ENCODE results near the gene CD34. TPM values are rescaled to one million over a fixed set of nuclear protein-coding genes. Genes with fewer than 3 reads are reported as not detected.

CD34 gene
- total and polyA plus RNA-seq, 2 donors (not counting 1 experiment from before 2014, with no cell fraction given), result under 0.01 to 0.51 TPM

- no peaks in the 10 kb centered on the region for H3K4me1 ChIP-seq (ENCODE audit: control insufficient read depth, extremely low read depth, insufficient read depth, low read length)
- H3K4me2 ChIP-seq (ENCODE audit: extremely low read depth, insufficient read depth, low read length), result no peak overlapping the region
- TF ChIP-seq EZH2 (IDR thresholded peaks at IDR 0.05; ENCODE audit: low read length, missing control alignments) (no peak), CTCF (conservative IDR thresholded peaks at IDR 0.05 in 1 of 2, IDR thresholded peaks at IDR 0.05 in 1 of 2; ENCODE audit: low read depth in 1 of 2, low read length in 2 of 2) (no peak)
- H3K9ac ChIP-seq (ENCODE audit: insufficient read depth, low read length), result no peak overlapping the region
- no peak overlapping the region for H2AFZ ChIP-seq (ENCODE audit: low read length)
- no peaks in the 10 kb centered on the region for H4K20me1 ChIP-seq (ENCODE audit: control insufficient read depth, extremely low read depth, insufficient read depth, low read length)
- H3K9me3 ChIP-seq (ENCODE audit: control insufficient read depth, insufficient read depth, low read depth, low read length), result no peaks in the 10 kb centered on the region
- H3K4me3 ChIP-seq (replicated peaks in 1 of 4; ENCODE audit: control extremely low read depth in 1 of 4, insufficient read depth in 1 of 4, low read depth in 3 of 4, low read length in 4 of 4), result no peak overlapping the region
- no peaks in the 10 kb centered on the region for H3K27me3 ChIP-seq (ENCODE audit: control insufficient read depth, insufficient read depth, low read length)
- no peaks in the 10 kb centered on the region for H3K36me3 ChIP-seq (ENCODE audit: control insufficient read depth, insufficient read depth, low read length)
- no peaks in the 10 kb centered on the region for H3K79me2 ChIP-seq (ENCODE audit: control insufficient read depth, insufficient read depth, low read length)
- no peak for DNase-seq (ENCODE audit: low read depth in 2 of 2)
- no peak overlapping the region for H3K27ac ChIP-seq (ENCODE audit: insufficient read depth, low read length)
Measured at GRCh38 chr1:207901041-207901653, 9.8 kb downstream of the CD34 start.

- no peaks in the 10 kb centered on the region for H3K9me3 ChIP-seq (ENCODE audit: control insufficient read depth, insufficient read depth, low read depth, low read length)
- H3K36me3 ChIP-seq (ENCODE audit: control insufficient read depth, insufficient read depth, low read length), result no peaks in the 10 kb centered on the region
- no peaks in the 10 kb centered on the region for H3K79me2 ChIP-seq (ENCODE audit: control insufficient read depth, insufficient read depth, low read length)
- TF ChIP-seq CTCF (conservative IDR thresholded peaks at IDR 0.05 in 1 of 2, IDR thresholded peaks at IDR 0.05 in 1 of 2; ENCODE audit: low read depth in 1 of 2, low read length in 2 of 2) (no peak), EZH2 (IDR thresholded peaks at IDR 0.05; ENCODE audit: low read length, missing control alignments) (no peak)
- H3K4me2 ChIP-seq (ENCODE audit: extremely low read depth, insufficient read depth, low read length), result no peak overlapping the region
- no peaks in the 10 kb centered on the region for H3K4me1 ChIP-seq (ENCODE audit: control insufficient read depth, extremely low read depth, insufficient read depth, low read length)
- no peak overlapping the region for H3K4me3 ChIP-seq (replicated peaks in 1 of 4; ENCODE audit: control extremely low read depth in 1 of 4, insufficient read depth in 1 of 4, low read depth in 3 of 4, low read length in 4 of 4)
- H4K20me1 ChIP-seq (ENCODE audit: control insufficient read depth, extremely low read depth, insufficient read depth, low read length), result no peaks in the 10 kb centered on the region
- no peak for DNase-seq (ENCODE audit: low read depth in 2 of 2)
- no peak overlapping the region for H3K9ac ChIP-seq (ENCODE audit: insufficient read depth, low read length)
- H3K27me3 ChIP-seq (ENCODE audit: control insufficient read depth, insufficient read depth, low read length), result no peaks in the 10 kb centered on the region
- H3K27ac ChIP-seq (ENCODE audit: insufficient read depth, low read length), result no peak overlapping the region
- no peak overlapping the region for H2AFZ ChIP-seq (ENCODE audit: low read length)
Measured at GRCh38 chr1:207898836-207899235, 12.1 kb downstream of the CD34 start.

GRCh38 chr1:207898260-207898659 is 12.7 kb downstream of the CD34 start:
- Histone ChIP-seq H3K9ac (ENCODE audit: insufficient read depth, low read length) (no peak overlapping the region), H3K4me1 (ENCODE audit: control insufficient read depth, extremely low read depth, insufficient read depth, low read length) (no peaks in the 10 kb centered on the region), H4K20me1 (ENCODE audit: control insufficient read depth, extremely low read depth, insufficient read depth, low read length) (no peaks in the 10 kb centered on the region), H3K9me3 (ENCODE audit: control insufficient read depth, insufficient read depth, low read depth, low read length) (no peaks in the 10 kb centered on the region), H3K4me2 (ENCODE audit: extremely low read depth, insufficient read depth, low read length) (no peak overlapping the region), H3K4me3 (replicated peaks in 1 of 4; ENCODE audit: control extremely low read depth in 1 of 4, insufficient read depth in 1 of 4, low read depth in 3 of 4, low read length in 4 of 4) (no peak overlapping the region), H2AFZ (ENCODE audit: low read length) (no peak overlapping the region), H3K27ac (ENCODE audit: insufficient read depth, low read length) (no peak overlapping the region), H3K79me2 (ENCODE audit: control insufficient read depth, insufficient read depth, low read length) (no peaks in the 10 kb centered on the region), H3K36me3 (ENCODE audit: control insufficient read depth, insufficient read depth, low read length) (no peaks in the 10 kb centered on the region), H3K27me3 (ENCODE audit: control insufficient read depth, insufficient read depth, low read length) (no peaks in the 10 kb centered on the region)
- TF ChIP-seq CTCF (conservative IDR thresholded peaks at IDR 0.05 in 1 of 2, IDR thresholded peaks at IDR 0.05 in 1 of 2; ENCODE audit: low read depth in 1 of 2, low read length in 2 of 2), result no peak
- TF ChIP-seq EZH2 (IDR thresholded peaks at IDR 0.05; ENCODE audit: low read length, missing control alignments), result no peak
- DNase-seq (ENCODE audit: low read depth in 2 of 2), result no peak
